ENCODE results near the gene MAGED2.
A peak's percentile ranks its signal among the peaks of the same experiment; 100 is the strongest.

MAGED2 gene

DNA sequence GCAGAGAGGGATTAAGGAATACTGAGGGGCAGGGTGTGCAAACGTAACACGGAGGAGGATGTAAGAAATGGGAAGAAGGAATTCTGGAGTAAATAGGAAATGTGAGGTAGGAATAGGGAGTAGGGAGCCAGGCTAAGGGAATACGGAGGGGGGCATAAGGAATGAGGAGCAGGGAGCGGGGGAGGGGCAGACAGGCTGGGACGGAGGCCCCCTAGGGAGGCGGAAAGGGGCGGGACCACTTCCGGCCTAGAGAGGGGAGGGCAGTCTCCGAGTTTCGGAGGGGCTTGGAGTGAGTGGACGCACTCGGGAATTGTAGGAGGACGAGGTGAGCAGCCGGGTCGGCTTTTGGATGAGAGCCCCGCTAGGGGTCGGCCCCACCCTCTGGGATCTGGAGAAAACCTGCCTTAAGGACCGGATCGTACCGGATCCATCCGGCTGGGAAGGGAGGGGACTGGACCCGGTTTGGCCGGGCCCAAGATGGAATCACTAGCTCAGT is 612 bp downstream of the MAGED2 start:
- H3K9me3 Mint-ChIP-seq = no peaks in the 10 kb centered on the region
- H3K36me3 Mint-ChIP-seq = peaks cover 21% of the 10 kb centered on the region
- peak overlapping the region; percentile 89 for H3K27ac Mint-ChIP-seq
- CTCF ChIA-PET = interaction anchor here (1.6 kb wide), 1 partner anchor 168 kb away, joined by 8 read pairs; no protein-coding TSS in a partner anchor
- DNase-seq = no peak
- H3K4me3 Mint-ChIP-seq = peak overlapping the region; percentile 90
- H3K4me1 Mint-ChIP-seq = peaks cover 34% of the 10 kb centered on the region
- H3K27me3 Mint-ChIP-seq = peaks cover 32% of the 10 kb centered on the region

DNA sequence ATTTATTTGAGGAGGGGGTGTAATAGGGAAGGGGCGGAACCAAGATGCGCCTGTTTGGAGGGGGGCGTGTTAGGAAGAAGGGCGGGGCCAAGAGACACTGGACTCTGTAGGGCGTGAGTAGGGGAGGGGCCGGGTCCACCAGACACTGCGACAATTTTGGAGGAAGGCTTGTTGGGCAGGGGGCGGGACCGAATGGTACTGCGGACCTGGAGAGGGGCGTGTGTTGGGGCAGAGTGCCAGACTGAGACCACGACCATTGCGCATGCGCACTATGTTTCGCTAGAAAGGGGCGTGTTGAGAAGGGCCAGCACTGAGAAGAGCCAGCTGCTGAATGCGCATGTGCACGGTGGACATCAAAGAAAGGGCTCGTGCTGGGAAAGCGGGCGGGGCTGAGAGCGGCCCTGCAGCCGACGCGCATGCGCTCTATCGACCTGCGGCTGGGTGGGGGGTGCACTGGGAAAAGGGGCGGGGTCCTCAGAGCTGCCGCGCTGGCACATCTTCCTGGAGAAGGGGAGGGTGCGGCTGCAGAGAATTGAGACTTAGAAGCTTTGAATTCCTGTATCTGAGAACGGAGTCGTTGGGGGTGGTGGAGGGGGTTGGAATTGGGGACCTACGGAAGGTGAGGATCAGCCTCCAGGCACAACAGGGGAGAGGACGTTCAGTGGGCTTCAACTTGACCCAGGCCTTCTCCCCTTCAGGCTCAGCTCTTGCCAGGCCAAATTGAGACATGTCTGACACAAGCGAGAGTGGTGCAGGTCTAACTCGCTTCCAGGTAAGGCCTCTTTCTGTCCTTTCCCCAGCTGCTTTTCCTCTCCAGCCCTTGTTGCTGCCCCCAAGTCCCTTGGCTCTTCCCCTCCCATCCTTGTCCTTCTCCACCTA is 1.3 kb downstream of the MAGED2 start:
- H3K9me3 Mint-ChIP-seq = no peaks in the 10 kb centered on the region
- H3K27ac Mint-ChIP-seq = peak overlapping the region; percentile 89
- peaks cover 34% of the 10 kb centered on the region for H3K4me1 Mint-ChIP-seq
- CTCF ChIA-PET = interaction anchor here (1.6 kb wide), 1 partner anchor 169 kb away, joined by 8 read pairs; no protein-coding TSS in a partner anchor
- peak overlapping the region; percentile 90 for H3K4me3 Mint-ChIP-seq
- DNase-seq = peak; percentile 94
- peaks cover 30% of the 10 kb centered on the region for H3K27me3 Mint-ChIP-seq
- peaks cover 26% of the 10 kb centered on the region for H3K36me3 Mint-ChIP-seq

DNA sequence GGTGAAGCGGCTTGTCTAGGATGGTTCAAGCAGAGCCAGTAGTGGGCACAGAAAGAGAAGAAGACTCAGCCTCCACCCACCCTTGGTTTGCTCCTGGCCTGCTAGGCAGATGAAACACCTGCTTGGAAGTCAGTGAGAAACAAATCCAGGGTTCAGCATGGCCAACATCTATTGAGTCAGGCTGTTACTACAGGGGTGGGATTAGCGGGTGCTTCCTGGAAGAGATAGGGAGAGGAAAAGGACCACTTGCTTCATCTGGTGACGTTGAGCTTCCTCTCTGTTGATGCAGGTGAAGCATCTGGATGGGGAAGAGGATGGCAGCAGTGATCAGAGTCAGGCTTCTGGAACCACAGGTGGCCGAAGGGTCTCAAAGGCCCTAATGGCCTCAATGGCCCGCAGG is 3.0 kb downstream of the MAGED2 start:
- Mint-ChIP-seq H3K27ac (no peak overlapping the region), H3K4me3 (peak overlapping the region; percentile 90), H3K4me1 (peaks cover 34% of the 10 kb centered on the region), H3K36me3 (peaks cover 29% of the 10 kb centered on the region), H3K9me3 (no peaks in the 10 kb centered on the region), H3K27me3 (peaks cover 22% of the 10 kb centered on the region)
- CTCF ChIA-PET = no interaction called here
- no peak for DNase-seq

DNA sequence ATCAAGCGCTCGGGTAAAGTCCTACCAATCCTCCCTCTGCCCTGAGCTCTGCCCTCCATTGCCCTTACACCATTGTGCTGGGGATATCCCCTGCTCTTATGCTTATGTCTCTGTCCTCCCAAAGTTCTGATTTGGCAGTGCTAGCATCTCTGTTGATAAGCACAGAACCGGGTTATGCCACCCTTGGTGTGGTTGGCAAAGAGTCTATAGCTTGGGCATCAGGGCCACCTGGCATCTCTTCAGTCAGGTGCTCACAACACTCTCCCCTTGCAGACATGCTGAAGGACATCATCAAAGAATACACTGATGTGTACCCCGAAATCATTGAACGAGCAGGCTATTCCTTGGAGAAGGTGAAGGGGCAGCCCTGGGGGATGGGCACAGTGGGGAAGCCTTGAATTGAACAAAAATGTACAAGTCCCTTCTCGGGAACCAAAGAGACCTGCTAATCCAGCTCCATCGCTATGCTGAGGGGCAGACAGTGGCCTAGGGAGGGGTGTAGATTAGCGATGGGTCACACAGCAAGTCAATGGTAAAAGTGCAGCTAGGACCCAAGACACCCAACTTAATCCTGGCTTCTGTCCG is 3.8 kb downstream of the MAGED2 start:
- Mint-ChIP-seq H3K9me3 (no peaks in the 10 kb centered on the region), H3K36me3 (peaks cover 37% of the 10 kb centered on the region), H3K27me3 (peaks cover 15% of the 10 kb centered on the region), H3K27ac (no peak overlapping the region), H3K4me3 (no peak overlapping the region), H3K4me1 (peaks cover 34% of the 10 kb centered on the region)
- CTCF ChIA-PET = no interaction called here
- DNase-seq = no peak

DNA sequence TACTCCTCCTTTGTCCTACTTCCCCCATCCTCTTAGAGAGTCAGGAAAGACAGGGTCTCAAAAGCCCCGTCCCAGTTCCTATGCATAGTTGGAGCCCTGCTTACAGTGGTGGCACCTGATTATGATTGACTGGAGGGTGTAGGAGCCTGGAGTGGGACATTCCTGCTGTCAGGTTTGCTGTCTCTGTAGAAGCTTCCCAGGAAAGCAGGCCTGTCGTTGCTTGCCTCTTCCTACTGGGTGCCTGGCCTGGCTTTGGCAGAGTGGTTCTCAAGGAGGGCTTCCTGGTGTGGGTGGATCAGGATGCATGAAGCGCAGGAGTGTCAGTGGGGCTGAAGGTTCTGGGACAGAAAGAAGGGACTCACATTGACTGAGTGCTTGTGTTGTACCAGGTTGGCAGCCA is 4.8 kb downstream of the MAGED2 start:
- Mint-ChIP-seq H3K4me1 (peaks cover 32% of the 10 kb centered on the region), H3K27ac (no peak overlapping the region), H3K27me3 (peaks cover 15% of the 10 kb centered on the region), H3K36me3 (peaks cover 38% of the 10 kb centered on the region), H3K9me3 (no peaks in the 10 kb centered on the region), H3K4me3 (no peak overlapping the region)
- CTCF ChIA-PET = no interaction called here
- no peak for DNase-seq

DNA sequence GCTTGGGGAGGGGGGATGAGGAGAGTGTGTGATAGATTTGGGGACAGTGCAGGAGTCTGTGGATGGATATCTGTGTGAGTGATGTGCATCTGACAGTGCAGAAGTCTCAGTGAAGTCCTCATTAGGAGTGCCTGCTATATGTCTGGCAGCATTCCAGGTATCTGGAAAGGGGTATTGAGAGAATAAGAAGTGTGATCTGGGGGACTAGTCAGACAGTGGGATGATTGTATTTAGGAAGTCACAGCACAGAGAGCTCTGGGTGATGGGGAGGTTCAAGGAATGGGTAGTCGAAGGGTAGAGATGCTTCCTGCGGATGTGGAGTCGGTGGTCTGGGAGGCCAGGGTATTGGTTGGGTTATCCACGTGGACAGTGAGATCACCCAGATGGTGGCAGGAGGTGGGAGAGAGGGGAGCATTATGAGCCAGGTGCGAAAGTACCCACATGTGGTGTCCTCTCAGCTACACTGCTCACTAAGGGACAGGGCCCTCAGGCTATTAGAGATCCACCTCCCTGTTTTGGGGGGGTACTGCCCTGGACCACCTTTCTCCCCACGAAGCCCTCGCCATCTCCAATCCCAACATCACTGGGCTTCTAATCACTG is 9.8 kb downstream of the MAGED2 start:
- H3K9me3 Mint-ChIP-seq = no peaks in the 10 kb centered on the region

DNA sequence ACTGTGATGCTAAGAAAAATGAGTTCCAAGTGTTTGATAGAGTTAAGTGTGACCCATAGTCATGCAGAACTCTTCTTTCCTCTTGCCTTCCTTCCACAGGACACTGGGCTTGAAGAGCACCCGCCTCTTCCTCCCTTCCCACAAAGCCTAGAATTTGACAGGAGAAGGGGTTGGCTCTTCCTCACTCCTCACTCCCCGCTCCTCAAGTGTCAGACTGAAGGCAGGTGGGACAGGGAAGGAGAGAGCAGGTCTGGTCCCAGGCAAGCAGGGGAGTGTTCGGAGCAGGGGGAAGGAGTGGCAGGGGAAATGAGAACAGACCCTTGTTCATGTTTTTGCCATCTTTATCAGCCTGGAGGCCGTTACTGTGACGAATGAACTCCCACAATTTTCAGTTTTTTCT is 10.7 kb downstream of the MAGED2 start:
- H3K27ac Mint-ChIP-seq = no peak overlapping the region
- H3K4me3 Mint-ChIP-seq = no peak overlapping the region
- H3K36me3 Mint-ChIP-seq = peaks cover 17% of the 10 kb centered on the region
- H3K27me3 Mint-ChIP-seq = no peaks in the 10 kb centered on the region
- peaks cover 4% of the 10 kb centered on the region for H3K4me1 Mint-ChIP-seq
- CTCF ChIA-PET = no interaction called here
- no peak for DNase-seq
- H3K9me3 Mint-ChIP-seq = no peaks in the 10 kb centered on the region

More for the DNA sequence above, 9.8 kb downstream of the MAGED2 start:
- peaks cover 4% of the 10 kb centered on the region for H3K4me1 Mint-ChIP-seq
- no peak overlapping the region for H3K27ac Mint-ChIP-seq
- H3K4me3 Mint-ChIP-seq = no peak overlapping the region
- H3K27me3 Mint-ChIP-seq = no peaks in the 10 kb centered on the region
- H3K36me3 Mint-ChIP-seq = peaks cover 17% of the 10 kb centered on the region
- CTCF ChIA-PET = no interaction called here
- DNase-seq = no peak

DNA sequence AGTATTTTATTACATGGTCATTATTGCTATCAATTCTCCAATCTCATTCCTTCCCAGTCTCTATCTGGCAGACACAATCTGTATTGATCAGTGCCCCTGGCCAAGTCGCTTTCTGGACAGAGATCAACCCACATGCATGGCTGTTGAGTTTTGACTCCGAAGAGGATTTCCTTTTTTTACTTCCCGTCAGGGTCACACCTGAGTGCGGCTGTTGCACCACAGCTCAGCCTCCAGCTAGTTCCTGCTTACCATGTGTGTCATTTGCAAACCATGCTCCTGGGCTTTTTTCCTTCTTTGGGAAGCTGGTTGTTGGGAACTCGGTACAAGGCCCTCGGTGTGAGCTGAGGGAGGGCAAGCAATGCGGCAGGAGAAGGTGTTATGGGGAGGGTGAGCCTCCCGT is 11.7 kb downstream of the MAGED2 start:
- H3K36me3 Mint-ChIP-seq = peaks cover 10% of the 10 kb centered on the region
- H3K4me3 Mint-ChIP-seq = no peak overlapping the region
- DNase-seq = no peak
- peaks cover 4% of the 10 kb centered on the region for H3K4me1 Mint-ChIP-seq
- H3K9me3 Mint-ChIP-seq = no peaks in the 10 kb centered on the region
- H3K27me3 Mint-ChIP-seq = no peaks in the 10 kb centered on the region
- H3K27ac Mint-ChIP-seq = no peak overlapping the region
- CTCF ChIA-PET = no interaction called here

DNA sequence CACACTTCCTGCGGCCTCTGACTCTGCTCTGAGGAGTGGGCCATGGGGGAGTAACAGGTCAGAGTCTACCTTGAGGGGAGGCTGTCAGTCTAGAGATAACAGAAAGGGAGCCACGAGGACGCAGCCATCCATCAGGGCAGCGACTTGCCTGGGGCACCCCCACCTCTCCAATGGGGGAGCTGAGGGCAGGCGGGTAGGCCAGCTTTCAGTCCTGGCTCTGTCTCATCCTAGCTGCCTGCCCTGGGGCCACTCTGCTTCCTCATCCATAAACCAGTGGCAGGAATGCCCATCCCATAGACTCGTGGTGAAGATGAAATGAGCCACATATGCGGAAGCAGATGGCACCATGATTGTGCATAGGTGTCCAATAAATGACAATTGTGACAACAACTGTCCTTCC is 13.2 kb downstream of the MAGED2 start:
- Mint-ChIP-seq H3K9me3 (no peaks in the 10 kb centered on the region), H3K4me1 (peaks cover 4% of the 10 kb centered on the region), H3K4me3 (no peak overlapping the region), H3K27ac (no peak overlapping the region), H3K36me3 (peaks cover 7% of the 10 kb centered on the region), H3K27me3 (no peaks in the 10 kb centered on the region)
- CTCF ChIA-PET = no interaction called here
- no peak for DNase-seq

DNA sequence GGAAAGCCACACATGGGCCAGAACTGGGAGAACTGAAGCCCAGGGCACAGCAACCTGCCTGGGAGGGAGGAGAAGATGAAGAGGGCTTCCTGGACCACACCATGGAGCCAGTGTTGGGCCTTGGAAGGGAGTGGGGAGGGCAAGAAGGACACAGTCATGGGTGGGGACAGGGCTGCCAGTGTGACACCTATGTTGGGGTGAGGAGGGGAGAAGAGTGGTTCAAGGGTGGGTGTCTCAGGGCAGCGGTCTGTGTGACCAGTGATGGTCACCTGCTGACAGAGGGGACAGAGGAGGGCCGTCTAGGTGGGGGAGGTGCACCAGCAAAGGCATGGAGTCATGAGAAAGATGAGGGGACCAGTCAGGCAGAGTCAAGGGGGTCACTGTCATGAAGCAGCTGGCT is 13.8 kb downstream of the MAGED2 start:
- CTCF ChIA-PET = no interaction called here
- DNase-seq = no peak
- Mint-ChIP-seq H3K27ac (no peak overlapping the region), H3K4me1 (peaks cover 4% of the 10 kb centered on the region), H3K4me3 (no peak overlapping the region), H3K9me3 (no peaks in the 10 kb centered on the region), H3K36me3 (peaks cover 2% of the 10 kb centered on the region), H3K27me3 (no peaks in the 10 kb centered on the region)

DNA sequence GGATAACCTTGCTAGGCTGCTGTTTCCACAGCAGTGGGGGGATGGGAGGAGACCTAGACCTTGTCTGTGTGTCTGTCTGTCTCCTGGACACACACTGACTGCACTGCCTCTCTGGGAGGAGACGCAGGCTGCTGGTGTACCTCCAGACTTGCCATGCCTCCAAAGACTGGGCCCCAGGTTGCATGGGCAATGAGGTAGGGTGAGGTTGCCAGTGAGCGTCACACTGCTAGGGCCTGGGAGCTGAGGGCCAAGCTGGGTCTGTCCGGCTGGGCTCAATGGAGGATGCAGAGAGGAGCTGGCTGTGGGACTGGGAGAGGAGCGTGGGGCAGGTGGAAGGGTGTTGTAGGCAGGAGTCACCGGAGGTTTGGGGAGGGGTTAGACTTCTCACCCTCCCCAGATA is 16.6 kb downstream of the MAGED2 start:
- Mint-ChIP-seq H3K9me3 (no peaks in the 10 kb centered on the region), H3K27ac (no peak overlapping the region), H3K36me3 (no peaks in the 10 kb centered on the region), H3K4me3 (no peak overlapping the region), H3K27me3 (peaks cover 5% of the 10 kb centered on the region), H3K4me1 (no peaks in the 10 kb centered on the region)
- no peak for DNase-seq
- CTCF ChIA-PET = no interaction called here

DNA sequence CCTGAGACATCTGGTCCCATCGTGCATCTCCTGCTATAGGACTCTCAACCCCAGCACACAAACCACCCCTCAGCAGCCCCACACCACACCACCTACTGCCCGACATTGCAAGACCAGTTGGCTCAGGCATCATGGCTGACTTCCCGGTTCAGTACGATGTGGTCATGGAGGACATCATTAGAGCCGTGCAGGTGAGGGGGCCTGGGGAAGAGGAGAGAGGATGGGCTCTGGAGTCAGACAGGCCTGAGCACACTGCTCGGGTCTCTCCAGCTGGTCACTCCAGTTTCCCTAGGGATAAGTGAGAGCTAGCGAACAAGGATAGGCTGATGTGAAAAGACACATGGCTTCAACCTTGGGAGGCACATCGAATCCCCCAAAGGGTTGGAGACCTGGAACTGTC is 17.2 kb downstream of the MAGED2 start:
- Mint-ChIP-seq H3K27me3 (peaks cover 5% of the 10 kb centered on the region), H3K9me3 (no peaks in the 10 kb centered on the region), H3K4me1 (no peaks in the 10 kb centered on the region), H3K27ac (no peak overlapping the region), H3K36me3 (no peaks in the 10 kb centered on the region), H3K4me3 (no peak overlapping the region)
- CTCF ChIA-PET = no interaction called here
- DNase-seq = no peak

DNA sequence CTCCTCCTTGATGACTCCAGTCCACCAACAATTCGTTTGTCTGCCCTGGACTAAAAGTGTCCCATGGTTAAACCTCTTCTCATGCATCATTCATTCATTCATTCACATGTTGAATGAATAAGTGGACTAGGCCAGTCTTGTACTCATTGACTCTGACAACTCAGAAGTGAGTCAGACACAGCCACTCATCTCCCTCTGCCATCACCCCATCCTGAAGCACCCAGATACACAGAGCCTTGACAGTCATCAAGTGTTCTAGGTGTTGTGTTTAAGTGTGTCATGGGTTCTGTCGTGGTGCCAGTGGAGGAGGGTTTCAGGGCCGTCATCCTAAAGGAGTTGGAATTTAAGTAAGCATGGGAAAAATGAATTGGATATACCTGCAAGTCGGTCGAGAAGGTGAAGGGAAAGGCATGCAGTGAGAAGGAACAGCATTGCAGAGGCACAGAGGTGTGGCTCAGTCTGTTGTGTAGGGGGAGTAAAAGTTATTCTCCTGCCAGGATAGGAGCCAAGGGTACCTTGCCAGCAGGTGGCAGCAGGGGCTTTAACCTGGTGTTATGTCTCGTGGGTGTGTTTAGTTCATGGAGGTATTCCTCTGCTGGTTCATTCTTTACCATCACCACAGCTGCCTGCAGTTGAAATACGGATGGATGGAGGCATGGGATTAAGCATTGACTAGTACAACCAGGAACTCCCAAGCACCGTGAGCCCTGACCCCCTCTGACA is 18.3 kb downstream of the MAGED2 start:
- Mint-ChIP-seq H3K27ac (no peak overlapping the region), H3K4me1 (no peaks in the 10 kb centered on the region), H3K36me3 (no peaks in the 10 kb centered on the region), H3K9me3 (no peaks in the 10 kb centered on the region), H3K4me3 (no peak overlapping the region), H3K27me3 (peaks cover 5% of the 10 kb centered on the region)
- DNase-seq = peak; percentile 39
- CTCF ChIA-PET = no interaction called here

DNA sequence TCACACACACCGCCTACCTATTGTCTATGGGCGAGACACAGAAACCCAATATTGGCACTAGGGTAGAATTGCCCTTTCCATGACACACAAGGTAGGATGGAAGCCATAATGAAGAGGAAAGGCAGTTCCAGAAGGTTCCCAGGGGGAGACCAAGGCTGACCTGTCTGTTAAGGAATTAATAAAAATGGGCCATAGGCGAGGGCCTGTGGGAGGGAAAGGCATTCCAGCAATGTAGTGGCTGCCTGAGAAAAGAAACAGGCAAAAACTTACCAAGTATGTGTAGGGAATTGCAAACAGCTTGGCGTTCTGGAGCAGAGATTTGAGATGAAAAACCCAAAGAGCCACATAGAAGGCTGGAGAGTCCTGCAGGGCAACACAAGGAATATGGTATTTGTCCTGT is 19.1 kb downstream of the MAGED2 start:
- H3K27ac Mint-ChIP-seq = no peak overlapping the region
- peaks cover 5% of the 10 kb centered on the region for H3K27me3 Mint-ChIP-seq
- CTCF ChIA-PET = no interaction called here
- no peak overlapping the region for H3K4me3 Mint-ChIP-seq
- H3K9me3 Mint-ChIP-seq = no peaks in the 10 kb centered on the region
- no peaks in the 10 kb centered on the region for H3K4me1 Mint-ChIP-seq
- H3K36me3 Mint-ChIP-seq = no peaks in the 10 kb centered on the region
- no peak for DNase-seq
